A549 (cell line): Measurements from ENCODE around the gene PDZD7. TPM values are rescaled to one million over a fixed set of nuclear protein-coding genes. Genes with fewer than 3 reads are reported as not detected.
A peak's percentile ranks its signal among the peaks of the same experiment; 100 is the strongest.

Experiments used
- ATAC-seq, 2 experiments: fragments of 200-7000 bp in 1 of 2; fragments of >200 bp in 1 of 2; cut with Nextera tagmentation in 1 of 2; cut with Tn5 transposase in 1 of 2; 3 replicates each; pipeline versions ENCODE4 v1.8.0 to v1.9.1; 2018 to 2020; ENCODE audit warnings: mild to moderate bottlenecking in 1 of 2, moderate library complexity in 1 of 2
- CTCF ChIA-PET: fragments of 300-600 bp; sonication (Branson Sonifier 250); formaldehyde crosslinking; extraction: SDS; loops from one replicate; lab custom pipeline; 2021; ENCODE audit warnings: antibody characterized with exemption, inconsistent platforms; lab: Yijun Ruan, JAX
- POLR2A ChIA-PET: fragments of 350-600 bp; formaldehyde crosslinking; extraction: SDS; loops from one replicate; lab custom pipeline; 2021; ENCODE audit warnings: antibody characterized with exemption, inconsistent platforms; lab: Yijun Ruan, JAX
- DNase-seq, 2 experiments: peaks; one replicate each; pipeline versions ENCODE4 v3.0.0 to v3.0.0-alpha.2; 2011 to 2016; ENCODE audit warnings: low read depth in 1 of 2, low spot score in 1 of 2
- FAIRE-seq: peaks from 2 replicates; lab custom pipeline; 2011; peaks lifted over from hg19 to GRCh38; lab: Jason Lieb, UNC
- H3K27ac ChIP-seq, 2 experiments: fragments of >200 bp; sonication (Bioruptor Twin); formaldehyde crosslinking; 3 replicates each; pipeline ENCODE4 v1.5.1; 2016 to 2017
- H3K4me1 ChIP-seq: fragments of >200 bp; sonication (Bioruptor Twin); formaldehyde crosslinking; 3 replicates; pipeline ENCODE4 v1.6.1; 2016
- H3K4me2 ChIP-seq: fragments of >200 bp; sonication (Bioruptor Twin); formaldehyde crosslinking; 3 replicates; pipeline ENCODE4 v1.6.1; 2016
- H3K4me3 ChIP-seq: fragments of >200 bp; sonication (Bioruptor Twin); formaldehyde crosslinking; 3 replicates; pipeline ENCODE4 v1.5.1; 2016
- H3K9me3 ChIP-seq: fragments of >200 bp; sonication (Bioruptor Twin); formaldehyde crosslinking; 3 replicates; pipeline ENCODE4 v1.6.1; 2016
- BHLHE40 ChIP-seq: IDR thresholded peaks from 2 replicates; pipeline ENCODE4 v1.6.1; 2012; ENCODE audit warnings: low read depth, low read length, inconsistent platforms
- CEBPB ChIP-seq, 2 experiments: fragments of >200 bp in 1 of 2; sonication (Bioruptor Twin) in 1 of 2; formaldehyde crosslinking in 1 of 2; IDR thresholded peaks; 2 replicates each; pipeline ENCODE4 v1.6.1; 2012 to 2016
- EP300 ChIP-seq, 2 experiments: fragments of >200 bp; sonication (Bioruptor Twin); formaldehyde crosslinking; IDR thresholded peaks; 2 replicates in 1 of 2; 3 replicates in 1 of 2; pipeline ENCODE4 v1.6.1; 2016 to 2017
- ESRRA ChIP-seq: fragments of 150-350 bp; IDR thresholded peaks from 2 replicates; pipeline ENCODE4 v1.6.1; 2014; ENCODE audit warnings: mild to moderate bottlenecking, low read length, borderline replicate concordance
- FOSB ChIP-seq: fragments of 250-450 bp; sonication (Bioruptor Pico); IDR thresholded peaks from 2 replicates; pipeline ENCODE4 v1.5.0; 2020; ENCODE audit warnings: mild to moderate bottlenecking, moderate library complexity
- FOSL2 ChIP-seq, 2 experiments: fragments of 450-650 bp in 1 of 2; fragments of >200 bp in 1 of 2; sonication (Bioruptor Twin) in 1 of 2; formaldehyde crosslinking; IDR thresholded peaks; 2 replicates each; pipeline versions ENCODE4 v1.5.0 to v1.6.1; 2016 to 2020; ENCODE audit warnings: mild to moderate bottlenecking in 1 of 2, moderate library complexity in 1 of 2
- FOXS1 ChIP-seq: fragments of 250-450 bp; sonication (Bioruptor Pico); IDR thresholded peaks from 2 replicates; pipeline ENCODE4 v1.5.0; 2020; ENCODE audit warnings: mild to moderate bottlenecking, moderate library complexity
- HOXB5 ChIP-seq: fragments of 250-450 bp; sonication (Bioruptor Pico); IDR thresholded peaks from 2 replicates; pipeline ENCODE4 v1.5.0; 2020; ENCODE audit warnings: mild to moderate bottlenecking, moderate library complexity
- JUN ChIP-seq, 2 experiments: fragments of >200 bp; sonication (Bioruptor Twin); formaldehyde crosslinking; IDR thresholded peaks; 2 replicates in 1 of 2; 3 replicates in 1 of 2; pipeline ENCODE4 v1.6.1; 2016 to 2017
- JUNB ChIP-seq: fragments of >200 bp; sonication (Bioruptor Twin); formaldehyde crosslinking; IDR thresholded peaks from 2 replicates; pipeline ENCODE4 v1.6.1; 2016
- KDM1A ChIP-seq: fragments of 200-600 bp; sonication (generic); IDR thresholded peaks from 2 replicates; pipeline ENCODE4 v1.6.1; 2016; ENCODE audit warnings: low read depth, mild to moderate bottlenecking
- MYC ChIP-seq: IDR thresholded peaks from 2 replicates; pipeline ENCODE4 v1.6.1; 2012; ENCODE audit warnings: mild to moderate bottlenecking, inconsistent platforms, low read length, improper control_type of control experiment, borderline replicate concordance
- RNF2 ChIP-seq: fragments of 200-600 bp; sonication (generic); IDR thresholded peaks from 2 replicates; pipeline ENCODE4 v1.6.1; 2016; ENCODE audit warnings: low read depth, mild to moderate bottlenecking, antibody characterized with exemption, moderate library complexity, borderline replicate concordance
- SREBF2 ChIP-seq: fragments of 450-650 bp; IDR thresholded peaks from 2 replicates; pipeline ENCODE4 v1.6.1; 2014; ENCODE audit warnings: mild to moderate bottlenecking, moderate library complexity
- ZFP36 ChIP-seq: fragments of 450-650 bp; IDR thresholded peaks from 2 replicates; pipeline ENCODE4 v1.6.1; 2014; ENCODE audit warnings: borderline replicate concordance; ENCODE audit not compliant: partially characterized antibody
- WGBS: methylation state at CpG from one replicate; pipeline ENCODE4 v1.1.6; 2017; ENCODE audit errors: missing lambda C conversion rate; 5-methylcytosine and 5-hydroxymethylcytosine counted together
- polyA plus RNA-seq, 4 experiments: library from polyadenylated mRNA; depleted of rRNA in 3 of 4; stranded (reverse); fragments of >200 nt; fragmentation: RNase III in 1 of 4; extraction: RNeasy Plus Mini Kit Qiagen cat#74134 plus additional on column Dnase treatment in 1 of 4; gene quantifications; 2 replicates in 3 of 4; 3 replicates in 1 of 4; pipeline ENCODE4 v1.2.3, GENCODE V29; 2011 to 2017
- TF ChIP-seq, protein P1 (sequence below): fragments of 200-600 bp; sonication (generic); IDR thresholded peaks from 2 replicates; pipeline ENCODE4 v1.6.1; 2016; ENCODE audit warnings: antibody characterized with exemption, mild to moderate bottlenecking, moderate library complexity
- TF ChIP-seq, protein P2 (sequence below): fragments of >200 bp; sonication (Bioruptor Twin); formaldehyde crosslinking; IDR thresholded peaks from 3 replicates; pipeline ENCODE4 v1.5.1; 2016
- TF ChIP-seq, protein P3 (sequence below): fragments of 250-450 bp; sonication (Bioruptor Pico); IDR thresholded peaks from 2 replicates; pipeline ENCODE4 v1.5.0; 2020; ENCODE audit warnings: low read depth, mild to moderate bottlenecking, moderate library complexity

The PDZD7 gene
- polyA plus RNA-seq, 2 of the 4 experiments (the other 2 are of a cell fraction), result 0.21 to 0.56 TPM

DNA sequence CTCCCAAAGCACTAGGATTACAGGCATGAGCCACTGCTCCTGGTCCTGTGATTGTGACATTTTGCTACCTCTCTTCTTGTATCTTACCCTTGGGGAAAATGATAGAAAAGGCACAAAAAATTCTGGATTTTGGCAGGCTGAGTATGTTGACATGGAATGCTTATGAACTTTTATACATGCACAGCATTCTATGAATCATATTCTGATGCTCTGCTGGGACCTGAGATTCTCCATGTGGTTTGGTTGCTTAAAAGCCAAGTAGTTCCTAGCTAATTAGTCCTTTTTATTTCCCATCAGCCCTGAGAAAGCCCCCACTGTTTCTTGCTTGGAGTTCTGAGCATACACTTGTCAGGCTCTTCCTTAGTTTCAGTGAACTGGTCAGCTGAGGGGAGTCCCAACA lies 22.6 kb upstream of the PDZD7 start:
- ChIA-PET CTCF (interaction anchor here (1.1 to 65.1 kb wide), 5 partner anchors 11 to 108 kb away, joined by 3 to 2364 read pairs (median 22); partner anchors contain the start of genes KAZALD1, PDZD7 and SFXN3), POLR2A (no interaction called here)
- TF ChIP-seq, protein P1, sequence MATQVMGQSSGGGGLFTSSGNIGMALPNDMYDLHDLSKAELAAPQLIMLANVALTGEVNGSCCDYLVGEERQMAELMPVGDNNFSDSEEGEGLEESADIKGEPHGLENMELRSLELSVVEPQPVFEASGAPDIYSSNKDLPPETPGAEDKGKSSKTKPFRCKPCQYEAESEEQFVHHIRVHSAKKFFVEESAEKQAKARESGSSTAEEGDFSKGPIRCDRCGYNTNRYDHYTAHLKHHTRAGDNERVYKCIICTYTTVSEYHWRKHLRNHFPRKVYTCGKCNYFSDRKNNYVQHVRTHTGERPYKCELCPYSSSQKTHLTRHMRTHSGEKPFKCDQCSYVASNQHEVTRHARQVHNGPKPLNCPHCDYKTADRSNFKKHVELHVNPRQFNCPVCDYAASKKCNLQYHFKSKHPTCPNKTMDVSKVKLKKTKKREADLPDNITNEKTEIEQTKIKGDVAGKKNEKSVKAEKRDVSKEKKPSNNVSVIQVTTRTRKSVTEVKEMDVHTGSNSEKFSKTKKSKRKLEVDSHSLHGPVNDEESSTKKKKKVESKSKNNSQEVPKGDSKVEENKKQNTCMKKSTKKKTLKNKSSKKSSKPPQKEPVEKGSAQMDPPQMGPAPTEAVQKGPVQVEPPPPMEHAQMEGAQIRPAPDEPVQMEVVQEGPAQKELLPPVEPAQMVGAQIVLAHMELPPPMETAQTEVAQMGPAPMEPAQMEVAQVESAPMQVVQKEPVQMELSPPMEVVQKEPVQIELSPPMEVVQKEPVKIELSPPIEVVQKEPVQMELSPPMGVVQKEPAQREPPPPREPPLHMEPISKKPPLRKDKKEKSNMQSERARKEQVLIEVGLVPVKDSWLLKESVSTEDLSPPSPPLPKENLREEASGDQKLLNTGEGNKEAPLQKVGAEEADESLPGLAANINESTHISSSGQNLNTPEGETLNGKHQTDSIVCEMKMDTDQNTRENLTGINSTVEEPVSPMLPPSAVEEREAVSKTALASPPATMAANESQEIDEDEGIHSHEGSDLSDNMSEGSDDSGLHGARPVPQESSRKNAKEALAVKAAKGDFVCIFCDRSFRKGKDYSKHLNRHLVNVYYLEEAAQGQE, result no peak
- TF ChIP-seq, protein P2, sequence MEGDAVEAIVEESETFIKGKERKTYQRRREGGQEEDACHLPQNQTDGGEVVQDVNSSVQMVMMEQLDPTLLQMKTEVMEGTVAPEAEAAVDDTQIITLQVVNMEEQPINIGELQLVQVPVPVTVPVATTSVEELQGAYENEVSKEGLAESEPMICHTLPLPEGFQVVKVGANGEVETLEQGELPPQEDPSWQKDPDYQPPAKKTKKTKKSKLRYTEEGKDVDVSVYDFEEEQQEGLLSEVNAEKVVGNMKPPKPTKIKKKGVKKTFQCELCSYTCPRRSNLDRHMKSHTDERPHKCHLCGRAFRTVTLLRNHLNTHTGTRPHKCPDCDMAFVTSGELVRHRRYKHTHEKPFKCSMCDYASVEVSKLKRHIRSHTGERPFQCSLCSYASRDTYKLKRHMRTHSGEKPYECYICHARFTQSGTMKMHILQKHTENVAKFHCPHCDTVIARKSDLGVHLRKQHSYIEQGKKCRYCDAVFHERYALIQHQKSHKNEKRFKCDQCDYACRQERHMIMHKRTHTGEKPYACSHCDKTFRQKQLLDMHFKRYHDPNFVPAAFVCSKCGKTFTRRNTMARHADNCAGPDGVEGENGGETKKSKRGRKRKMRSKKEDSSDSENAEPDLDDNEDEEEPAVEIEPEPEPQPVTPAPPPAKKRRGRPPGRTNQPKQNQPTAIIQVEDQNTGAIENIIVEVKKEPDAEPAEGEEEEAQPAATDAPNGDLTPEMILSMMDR, result no peak
- TF ChIP-seq FOXS1 (CRISPR knock-in tag) (no peak), HOXB5 (CRISPR knock-in tag) (no peak), JUN (IDR thresholded peaks at IDR 0.05) (no peak), FOSL2 (IDR thresholded peaks at IDR 0.05) (no peak), FOSL2 (CRISPR knock-in tag; IDR thresholded peaks at IDR 0.05) (no peak)
- TF ChIP-seq, protein P3, sequence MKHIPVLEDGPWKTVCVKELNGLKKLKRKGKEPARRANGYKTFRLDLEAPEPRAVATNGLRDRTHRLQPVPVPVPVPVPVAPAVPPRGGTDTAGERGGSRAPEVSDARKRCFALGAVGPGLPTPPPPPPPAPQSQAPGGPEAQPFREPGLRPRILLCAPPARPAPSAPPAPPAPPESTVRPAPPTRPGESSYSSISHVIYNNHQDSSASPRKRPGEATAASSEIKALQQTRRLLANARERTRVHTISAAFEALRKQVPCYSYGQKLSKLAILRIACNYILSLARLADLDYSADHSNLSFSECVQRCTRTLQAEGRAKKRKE, result no peak
- H3K27ac ChIP-seq, result no peak overlapping the region
- FAIRE-seq, result no peak
- no peak for ATAC-seq
- H3K4me2 ChIP-seq, result no peak overlapping the region
- H3K4me3 ChIP-seq, result no peak overlapping the region
- H3K4me1 ChIP-seq, result peaks cover 24% of the 10 kb centered on the region
- no peak for DNase-seq
- no peaks in the 10 kb centered on the region for H3K9me3 ChIP-seq

DNA sequence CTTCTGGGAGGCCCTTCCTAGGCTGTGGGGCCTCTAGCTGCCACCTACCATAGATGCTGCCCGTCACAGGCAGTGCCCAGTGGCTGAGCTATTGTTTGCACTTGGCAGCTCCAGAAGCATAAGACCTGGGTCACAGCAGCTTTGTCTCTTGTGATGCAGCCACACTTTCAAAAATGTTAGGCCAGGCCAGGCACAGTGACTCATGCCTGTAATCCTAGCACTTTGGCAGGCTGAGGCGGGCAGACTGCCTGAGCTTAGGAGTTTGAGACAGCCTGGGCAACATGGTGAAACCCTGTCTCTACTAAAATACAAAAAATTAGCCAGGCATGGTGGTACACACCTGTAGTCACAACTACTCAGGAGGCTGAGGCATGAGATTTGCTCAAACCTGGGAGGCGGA lies 21.4 kb upstream of the PDZD7 start:
- H3K9me3 ChIP-seq, result no peaks in the 10 kb centered on the region
- 55% methylated on average over 3 of the region's 3 CpGs for WGBS
- H3K4me1 ChIP-seq, result peaks cover 24% of the 10 kb centered on the region
- TF ChIP-seq BHLHE40 (no peak), ZFP36 (no peak), KDM1A (no peak), MYC (no peak), JUNB (no peak), FOSB (CRISPR knock-in tag) (no peak), FOXS1 (CRISPR knock-in tag) (no peak), EP300 (IDR thresholded peaks at IDR 0.05) (no peak), CEBPB (IDR thresholded peaks at IDR 0.05) (no peak), ESRRA (no peak), SREBF2 (no peak), RNF2 (no peak)
- ChIA-PET CTCF (interaction anchor here (0.6 to 65.1 kb wide), 7 partner anchors 9 to 686 kb away, joined by 3 to 2364 read pairs (median 18); partner anchors contain the start of genes KAZALD1, LZTS2, PDZD7 and SFXN3), POLR2A (interaction anchor here (0.9 to 3.6 kb wide), 4 partner anchors 9 to 20 kb away, joined by 3 to 14 read pairs (median 8); partner anchors contain the start of gene KAZALD1)
- no peak overlapping the region for H3K4me3 ChIP-seq
- peak overlapping the region; percentile 46 for H3K4me2 ChIP-seq
- peak overlapping the region; percentile 8 to 66; a peak in 5 of 6 replicates for H3K27ac ChIP-seq
- ATAC-seq, result peak; percentile 20 to 30; a peak in 3 of 6 replicates
- no peak for FAIRE-seq
- peak in 1 of 2 experiments; percentile 35 for DNase-seq
